ENCODE data around the gene SULT2B1.
"Not testable (repeated sequence)": the region's sequence is repeated elsewhere in the genome, so short reads cannot be mapped to it uniquely, and the experiment has no call there.

SULT2B1 gene

GRCh38 chr19:48575931-48576622, 24.1 kb downstream of the SULT2B1 start:
- TF ChIP-seq EZH2phosphoT487 (IDR thresholded peaks at IDR 0.05; ENCODE audit: low read length) (no peak), EZH2 (optimal IDR thresholded peaks at IDR 0.05; ENCODE audit: low read depth, low read length) (no peak), CTCF (IDR thresholded peaks at IDR 0.05; ENCODE audit: low read length) (no peak)
- H3K36me3 ChIP-seq (replicated peaks; ENCODE audit: insufficient read depth, low read length) = no peaks in the 10 kb centered on the region
- H3K27me3 ChIP-seq (replicated peaks; ENCODE audit: insufficient read depth, low read length) = peaks cover 52% of the 10 kb centered on the region
- no peaks in the 10 kb centered on the region for H3K9me3 ChIP-seq (replicated peaks; ENCODE audit: insufficient read depth, low read length)
- H3K79me2 ChIP-seq (ENCODE audit: low read length) = no peaks in the 10 kb centered on the region
- H3K4me3 ChIP-seq (ENCODE audit: low read length) = no peak overlapping the region
- DNase-seq = no peak
- no peaks in the 10 kb centered on the region for H3F3A ChIP-seq (ENCODE audit: insufficient read depth, low read length)
- no peak overlapping the region for H2AFZ ChIP-seq (ENCODE audit: low read length)
- no peak overlapping the region for H3K4me2 ChIP-seq (ENCODE audit: low read depth, low read length)
- H3K9ac ChIP-seq (ENCODE audit: low read length) = no peak overlapping the region
- no peaks in the 10 kb centered on the region for H3K9me2 ChIP-seq (replicated peaks; ENCODE audit: insufficient read depth, low read length)
- no peaks in the 10 kb centered on the region for H4K20me1 ChIP-seq (ENCODE audit: insufficient read depth, low read length)
- H3K27ac ChIP-seq (ENCODE audit: low read length) = no peak overlapping the region
- H3K4me1 ChIP-seq (ENCODE audit: low read length) = no peaks in the 10 kb centered on the region

- H3K9ac ChIP-seq (ENCODE audit: low read length); DNase-seq; H3K27ac ChIP-seq (ENCODE audit: low read length); H4K20me1 ChIP-seq (ENCODE audit: insufficient read depth, low read length); H3K9me2 ChIP-seq (replicated peaks; ENCODE audit: insufficient read depth, low read length); H3K36me3 ChIP-seq (replicated peaks; ENCODE audit: insufficient read depth, low read length); H2AFZ ChIP-seq (ENCODE audit: low read length); H3F3A ChIP-seq (ENCODE audit: insufficient read depth, low read length); H3K4me2 ChIP-seq (ENCODE audit: low read depth, low read length); H3K4me1 ChIP-seq (ENCODE audit: low read length); H3K9me3 ChIP-seq (replicated peaks; ENCODE audit: insufficient read depth, low read length); H3K79me2 ChIP-seq (ENCODE audit: low read length); H3K4me3 ChIP-seq (ENCODE audit: low read length): not testable (repeated sequence)
- H3K27me3 ChIP-seq (replicated peaks; ENCODE audit: insufficient read depth, low read length) = peaks cover 51% of the 10 kb centered on the region
These were observed 25.9 kb downstream of the SULT2B1 start for GRCh38 chr19:48577908-48578307.

GRCh38 chr19:48578891-48579290, 26.9 kb downstream of the SULT2B1 start:
- H3K9ac ChIP-seq (ENCODE audit: low read length) = no peak overlapping the region
- H3K36me3 ChIP-seq (replicated peaks; ENCODE audit: insufficient read depth, low read length) = no peaks in the 10 kb centered on the region
- no peak overlapping the region for H3K27ac ChIP-seq (ENCODE audit: low read length)
- TF ChIP-seq CTCF (IDR thresholded peaks at IDR 0.05; ENCODE audit: low read length) (no peak), EZH2 (optimal IDR thresholded peaks at IDR 0.05; ENCODE audit: low read depth, low read length) (no peak), EZH2phosphoT487 (IDR thresholded peaks at IDR 0.05; ENCODE audit: low read length) (no peak)
- H3K4me2 ChIP-seq (ENCODE audit: low read depth, low read length) = no peak overlapping the region
- no peaks in the 10 kb centered on the region for H3K9me3 ChIP-seq (replicated peaks; ENCODE audit: insufficient read depth, low read length)
- H3K9me2 ChIP-seq (replicated peaks; ENCODE audit: insufficient read depth, low read length) = no peaks in the 10 kb centered on the region
- H4K20me1 ChIP-seq (ENCODE audit: insufficient read depth, low read length) = no peaks in the 10 kb centered on the region
- peaks cover 56% of the 10 kb centered on the region for H3K27me3 ChIP-seq (replicated peaks; ENCODE audit: insufficient read depth, low read length)
- H3K4me1 ChIP-seq (ENCODE audit: low read length) = no peaks in the 10 kb centered on the region
- no peaks in the 10 kb centered on the region for H3K79me2 ChIP-seq (ENCODE audit: low read length)
- H3F3A ChIP-seq (ENCODE audit: insufficient read depth, low read length) = no peaks in the 10 kb centered on the region
- DNase-seq = no peak
- H2AFZ ChIP-seq (ENCODE audit: low read length) = no peak overlapping the region
- no peak overlapping the region for H3K4me3 ChIP-seq (ENCODE audit: low read length)

- peaks cover 56% of the 10 kb centered on the region for H3K27me3 ChIP-seq (replicated peaks; ENCODE audit: insufficient read depth, low read length)
- no peaks in the 10 kb centered on the region for H4K20me1 ChIP-seq (ENCODE audit: insufficient read depth, low read length)
- no peaks in the 10 kb centered on the region for H3K4me1 ChIP-seq (ENCODE audit: low read length)
- H3K27ac ChIP-seq (ENCODE audit: low read length) = no peak overlapping the region
- DNase-seq = no peak
- no peak overlapping the region for H3K4me3 ChIP-seq (ENCODE audit: low read length)
- no peak overlapping the region for H2AFZ ChIP-seq (ENCODE audit: low read length)
- H3K9me3 ChIP-seq (replicated peaks; ENCODE audit: insufficient read depth, low read length) = no peaks in the 10 kb centered on the region
- H3K79me2 ChIP-seq (ENCODE audit: low read length) = no peaks in the 10 kb centered on the region
- H3K36me3 ChIP-seq (replicated peaks; ENCODE audit: insufficient read depth, low read length) = no peaks in the 10 kb centered on the region
- H3K4me2 ChIP-seq (ENCODE audit: low read depth, low read length) = no peak overlapping the region
- no peaks in the 10 kb centered on the region for H3K9me2 ChIP-seq (replicated peaks; ENCODE audit: insufficient read depth, low read length)
- no peak overlapping the region for H3K9ac ChIP-seq (ENCODE audit: low read length)
- H3F3A ChIP-seq (ENCODE audit: insufficient read depth, low read length) = no peaks in the 10 kb centered on the region
- TF ChIP-seq EZH2 (optimal IDR thresholded peaks at IDR 0.05; ENCODE audit: low read depth, low read length) = no peak
- TF ChIP-seq EZH2phosphoT487 (IDR thresholded peaks at IDR 0.05; ENCODE audit: low read length) = no peak
- TF ChIP-seq CTCF (IDR thresholded peaks at IDR 0.05; ENCODE audit: low read length) = no peak
These were observed 30.2 kb downstream of the SULT2B1 start for GRCh38 chr19:48582168-48582567.
